H1 (cell line): ENCODE results near the gene BCKDHB. TPM values are rescaled to one million over a fixed set of nuclear protein-coding genes. Genes with fewer than 3 reads are reported as not detected.

Experiments
- CTCF ChIA-PET: fragments of 300-600 bp; sonication (Branson Sonifier 250); formaldehyde crosslinking; loops from one replicate; lab custom pipeline; 2021; ENCODE audit not compliant: partially characterized antibody; lab: Charles Lee
- POLR2A ChIA-PET: fragments of 300-600 bp; sonication (Branson Sonifier 250); formaldehyde crosslinking; loops from one replicate; lab custom pipeline; 2021; ENCODE audit warnings: inconsistent platforms; ENCODE audit not compliant: partially characterized antibody; lab: Charles Lee
- DNase-seq, 2 experiments: peaks; one replicate each; pipeline versions ENCODE4 v3.0.0 to v3.0.0-alpha.2; 2010 to 2022; ENCODE audit warnings: low spot score in 2 of 2, low read depth in 1 of 2, mixed read lengths in 1 of 2
- FAIRE-seq: peaks from 2 replicates; lab custom pipeline; 2011; peaks lifted over from hg19 to GRCh38; lab: Jason Lieb, UNC
- H2AFZ ChIP-seq: 2 replicates; pipeline ENCODE4 v1.8.1; 2012; ENCODE audit warnings: low read length, inconsistent platforms
- H2AK5ac ChIP-seq: 2 replicates; pipeline ENCODE4 v1.6.1; 2013; ENCODE audit warnings: low read depth, low read length
- H2BK120ac ChIP-seq: replicated peaks from 2 replicates; pipeline ENCODE3; 2013; ENCODE audit warnings: low read depth, low read length, inconsistent platforms
- H2BK12ac ChIP-seq: 2 replicates; pipeline ENCODE4 v1.6.1; 2013; ENCODE audit warnings: low read depth, low read length
- H2BK15ac ChIP-seq: 2 replicates; pipeline ENCODE4 v1.6.1; 2013; ENCODE audit warnings: low read length
- H2BK20ac ChIP-seq: 2 replicates; pipeline ENCODE4 v1.6.1; 2013; ENCODE audit warnings: low read length
- H2BK5ac ChIP-seq: 2 replicates; pipeline ENCODE4 v1.6.1; 2013; ENCODE audit warnings: low read depth, low read length
- H3K14ac ChIP-seq: 2 replicates; pipeline ENCODE4 v1.6.1; 2013; ENCODE audit warnings: inconsistent platforms; ENCODE audit not compliant: insufficient read length
- H3K18ac ChIP-seq: 2 replicates; pipeline ENCODE4 v1.6.1; 2013; ENCODE audit warnings: low read length; ENCODE audit errors: extremely low read depth
- H3K23ac ChIP-seq: 2 replicates; pipeline ENCODE4 v1.6.1; 2013; ENCODE audit warnings: inconsistent platforms; ENCODE audit not compliant: insufficient read length
- H3K23me2 ChIP-seq: 2 replicates; pipeline ENCODE4 v1.6.1; 2013; ENCODE audit warnings: low read depth, low read length
- H3K27ac ChIP-seq: 2 replicates; pipeline ENCODE4 v1.6.1; 2011; ENCODE audit warnings: low read depth, low read length, inconsistent platforms
- H3K27me3 ChIP-seq, 4 experiments: replicated peaks in 1 of 4; 1 replicate in 1 of 4; 2 replicates in 3 of 4; pipeline versions ENCODE4 v1.6.1 to v1.8.1; 2011 to 2013; ENCODE audit warnings: low read length in 3 of 4, mild to moderate bottlenecking in 3 of 4, inconsistent platforms in 2 of 4, mixed read lengths in 2 of 4, moderate library complexity in 1 of 4; ENCODE audit not compliant: control insufficient read depth in 3 of 4, insufficient read depth in 3 of 4; ENCODE audit errors: extremely low read depth in 1 of 4
- H3K36me3 ChIP-seq, 4 experiments: 2 replicates each; pipeline versions ENCODE4 v1.6.1 to v1.8.1; 2011 to 2013; ENCODE audit warnings: mild to moderate bottlenecking in 4 of 4, low read length in 3 of 4, moderate library complexity in 2 of 4, control low read depth in 1 of 4, inconsistent platforms in 1 of 4; ENCODE audit not compliant: insufficient read depth in 4 of 4, control insufficient read depth in 2 of 4
- H3K4ac ChIP-seq: replicated peaks from 2 replicates; pipeline ENCODE3; 2013; ENCODE audit warnings: low read length, low read depth, mixed read lengths, inconsistent platforms; ENCODE audit not compliant: insufficient read length
- H3K4me1 ChIP-seq, 4 experiments: replicated peaks in 1 of 4; 1 replicate in 1 of 4; 2 replicates in 3 of 4; pipeline versions ENCODE4 v1.6.1 to v1.8.1; 2011 to 2013; ENCODE audit warnings: low read length in 3 of 4, inconsistent platforms in 2 of 4, mixed read lengths in 1 of 4; ENCODE audit not compliant: insufficient read depth in 4 of 4, control insufficient read depth in 3 of 4
- H3K4me2 ChIP-seq, 2 experiments: 2 replicates each; pipeline versions ENCODE4 v1.6.1 to v1.8.1; 2011 to 2013; ENCODE audit warnings: low read depth in 2 of 2, low read length in 2 of 2, control low read depth in 1 of 2, inconsistent platforms in 1 of 2, mild to moderate bottlenecking in 1 of 2; ENCODE audit not compliant: insufficient read depth in 1 of 2
- H3K4me3 ChIP-seq, 4 experiments: fragments of 200-600, 300-600 bp in 1 of 4; sonication (generic), shearing (Covaris generic), sonication (Bioruptor Twin) in 1 of 4; 2 replicates each; pipeline versions ENCODE4 v1.5.1 to v1.8.1; 2011 to 2016; ENCODE audit warnings: low read length in 4 of 4, low read depth in 3 of 4, control low read depth in 2 of 4, inconsistent platforms in 2 of 4, mild to moderate bottlenecking in 2 of 4, mixed read lengths in 1 of 4, moderate library complexity in 1 of 4; ENCODE audit not compliant: insufficient read depth in 2 of 4; ENCODE audit errors: extremely low read depth in 1 of 4
- H3K56ac ChIP-seq: replicated peaks from 2 replicates; pipeline ENCODE3; 2013; ENCODE audit warnings: low read depth, mild to moderate bottlenecking, mixed read lengths, low read length, inconsistent platforms; ENCODE audit not compliant: insufficient read length
- H3K79me1 ChIP-seq: 2 replicates; pipeline ENCODE4 v1.6.1; 2013; ENCODE audit warnings: low read depth, low read length, control low read depth
- H3K79me2 ChIP-seq, 2 experiments: 2 replicates each; pipeline versions ENCODE4 v1.6.1 to v1.8.1; 2012 to 2013; ENCODE audit warnings: low read length in 2 of 2, mild to moderate bottlenecking in 2 of 2, inconsistent platforms in 1 of 2; ENCODE audit not compliant: insufficient read depth in 2 of 2, control insufficient read depth in 1 of 2
- H3K9ac ChIP-seq, 4 experiments: replicated peaks in 1 of 4; 1 replicate in 1 of 4; 2 replicates in 3 of 4; pipeline versions ENCODE4 v1.6.1 to v1.8.1; 2011 to 2013; ENCODE audit warnings: low read depth in 3 of 4, low read length in 3 of 4, control low read depth in 2 of 4, mild to moderate bottlenecking in 2 of 4, moderate library complexity in 2 of 4, inconsistent platforms in 1 of 4; ENCODE audit errors: extremely low read depth in 1 of 4
- H3K9me3 ChIP-seq, 2 experiments: 2 replicates each; pipeline versions ENCODE4 v1.6.1 to v1.8.1; 2012 to 2013; ENCODE audit warnings: mild to moderate bottlenecking in 2 of 2, moderate library complexity in 2 of 2, control low read depth in 1 of 2, inconsistent platforms in 1 of 2, low read depth in 1 of 2, low read length in 1 of 2, mixed read lengths in 1 of 2; ENCODE audit not compliant: insufficient read depth in 2 of 2
- H4K20me1 ChIP-seq, 2 experiments: replicated peaks in 1 of 2; 2 replicates each; pipeline versions ENCODE3 to v1.8.1; 2011 to 2013; ENCODE audit warnings: inconsistent platforms in 2 of 2, low read length in 2 of 2, mild to moderate bottlenecking in 1 of 2; ENCODE audit not compliant: insufficient read depth in 2 of 2, control insufficient read depth in 1 of 2
- H4K5ac ChIP-seq: 2 replicates; pipeline ENCODE4 v1.6.1; 2013; ENCODE audit warnings: low read length, low read depth, mixed read lengths, inconsistent platforms; ENCODE audit not compliant: insufficient read length
- H4K8ac ChIP-seq: 2 replicates; pipeline ENCODE4 v1.8.0; 2013; ENCODE audit warnings: mild to moderate bottlenecking, moderate library complexity, low read length, inconsistent platforms; ENCODE audit not compliant: insufficient read depth; ENCODE audit errors: extremely low read depth
- H4K91ac ChIP-seq: replicated peaks from 2 replicates; pipeline ENCODE3; 2013; ENCODE audit warnings: low read length, mixed read lengths, inconsistent platforms; ENCODE audit not compliant: insufficient read length
- BACH1 ChIP-seq: IDR thresholded peaks from 2 replicates; pipeline ENCODE4 v1.6.1; 2012; ENCODE audit warnings: low read length, improper control_type of control experiment
- BCL11A ChIP-seq, 2 experiments: IDR thresholded peaks; one replicate each; pipeline ENCODE4 v1.6.1; 2011; ENCODE audit warnings: low read depth in 2 of 2, low read length in 2 of 2, mild to moderate bottlenecking in 2 of 2
- CREB1 ChIP-seq: IDR thresholded peaks from 2 replicates; pipeline ENCODE4 v1.6.1; 2012; ENCODE audit warnings: inconsistent platforms
- CTBP2 ChIP-seq: IDR thresholded peaks from 2 replicates; pipeline ENCODE4 v1.7.0; 2011; ENCODE audit warnings: borderline replicate concordance, mild to moderate bottlenecking, moderate library complexity, mixed read lengths, low read length; ENCODE audit not compliant: insufficient read depth, insufficient read length
- GABPA ChIP-seq: IDR thresholded peaks from 2 replicates; pipeline ENCODE4 v1.6.1; 2011; ENCODE audit warnings: mild to moderate bottlenecking, low read length, moderate library complexity, borderline replicate concordance; ENCODE audit not compliant: insufficient read depth
- NANOG ChIP-seq: IDR thresholded peaks from 2 replicates; pipeline ENCODE4 v1.6.1; 2011; ENCODE audit warnings: low read length, low read depth, mild to moderate bottlenecking, inconsistent platforms; ENCODE audit not compliant: insufficient read depth, poor library complexity, severe bottlenecking
- NRF1 ChIP-seq: IDR thresholded peaks from 2 replicates; pipeline ENCODE4 v1.6.1; 2011; ENCODE audit warnings: mild to moderate bottlenecking, low read depth, low read length, improper control_type of control experiment
- PHF8 ChIP-seq: fragments of 200-600 bp; sonication (generic); conservative IDR thresholded peaks from 2 replicates; pipeline ENCODE4 v1.7.1; 2012; ENCODE audit warnings: low read depth, mild to moderate bottlenecking, inconsistent platforms, low read length, moderate library complexity
- RAD21 ChIP-seq, 2 experiments: IDR thresholded peaks in 1 of 2; conservative IDR thresholded peaks in 1 of 2; 2 replicates each; pipeline ENCODE4 v1.6.1; 2011; ENCODE audit warnings: low read depth in 2 of 2, low read length in 2 of 2, improper control_type of control experiment in 1 of 2, inconsistent platforms in 1 of 2, mild to moderate bottlenecking in 1 of 2, moderate library complexity in 1 of 2
- TCF12 ChIP-seq: IDR thresholded peaks from 2 replicates; pipeline ENCODE4 v1.6.1; 2011; ENCODE audit warnings: low read depth, mild to moderate bottlenecking, low read length
- TEAD4 ChIP-seq: IDR thresholded peaks from 2 replicates; pipeline ENCODE4 v1.6.1; 2012; ENCODE audit warnings: low read depth, low read length, inconsistent platforms, mixed read lengths
- USF2 ChIP-seq: IDR thresholded peaks from 2 replicates; pipeline ENCODE4 v1.6.1; 2011; ENCODE audit warnings: low read length, improper control_type of control experiment
- WGBS, 2 experiments: shearing (Covaris generic) in 1 of 2; methylation state at CpG; one replicate each; pipeline versions ENCODE4 v1.1.6 to v1.1.7; 2013 to 2015; ENCODE audit warnings: low lambda C conversion rate in 2 of 2, mixed read lengths in 2 of 2, inconsistent platforms in 1 of 2, low coverage in 1 of 2, missing lambda C conversion rate in 1 of 2; ENCODE audit not compliant: insufficient replicate concordance in 2 of 2, insufficient coverage in 1 of 2, insufficient read length in 1 of 2; ENCODE audit errors: extremely low coverage in 1 of 2, missing lambda C conversion rate in 1 of 2; 5-methylcytosine and 5-hydroxymethylcytosine counted together
- polyA plus RNA-seq, 7 experiments: library from polyadenylated mRNA; depleted of rRNA in 3 of 7; stranded (reverse) in 5 of 7; unstranded in 2 of 7; fragments of >200 nt in 5 of 7; fragments of 200-250 nt in 2 of 7; gene quantifications; 1 replicate in 5 of 7; 2 replicates in 1 of 7; 4 replicates in 1 of 7; pipeline versions ENCODE4 v1.2.1 to v1.2.3, GENCODE V29; 2011 to 2013; ENCODE audit warnings: missing spikeins in 2 of 7, mixed read lengths in 2 of 7
- total RNA-seq: library from RNA; stranded (reverse); fragmentation: NEBNext Ultra II Directional; extraction: Animal tissue kit (Norgen Biotek cat#: 25700); gene quantifications from 2 replicates; pipeline ENCODE4 v1.2.1, GENCODE V29; 2021

Gene BCKDHB
- total and polyA plus RNA-seq, 2 of the 8 experiments (the other 6 are each of a cell fraction or from before 2014, with no cell fraction given) = 22.1 to 30.8 TPM

GRCh38 chr6:80217794-80218193 lies 111.3 kb downstream of the BCKDHB start:
- WGBS, 2 experiments = 86% methylated on average over 6 of the region's 6 CpGs; no CpG with 5 or more reads in 1 of the 2 experiments
- Histone ChIP-seq H4K5ac (no peak overlapping the region), H2BK20ac (no peak overlapping the region), H3K36me3 (no peaks in the 10 kb centered on the region; a peak in 1 of 8 replicates), H3K14ac (no peak overlapping the region), H2AFZ (no peak overlapping the region), H3K9me3 (no peaks in the 10 kb centered on the region), H3K27ac (no peak overlapping the region), H2BK12ac (no peak overlapping the region), H3K23ac (no peak overlapping the region), H3K27me3 (no peaks in the 10 kb centered on the region), H3K79me2 (no peaks in the 10 kb centered on the region), H3K4me3 (no peak overlapping the region), H3K4me1 (no peaks in the 10 kb centered on the region; a peak in 1 of 7 replicates), H2BK15ac (no peak overlapping the region), H4K20me1 (no peaks in the 10 kb centered on the region), H3K23me2 (no peaks in the 10 kb centered on the region), H3K56ac (no peak overlapping the region), H3K4ac (no peak overlapping the region), H2AK5ac (no peak overlapping the region), H3K18ac (no peak overlapping the region), H3K4me2 (no peak overlapping the region), H3K9ac (no peak overlapping the region), H4K91ac (no peak overlapping the region), H2BK5ac (no peak overlapping the region), H4K8ac (no peak overlapping the region), H2BK120ac (no peak overlapping the region), H3K79me1 (no peaks in the 10 kb centered on the region)
- DNase-seq (no peak), FAIRE-seq (no peak)
- ChIA-PET POLR2A (no interaction called here), CTCF (interaction anchor here (0.8 kb wide), 1 partner anchor 362 kb away, joined by 3 read pairs; no protein-coding TSS in a partner anchor)
- TF ChIP-seq BACH1 = no peak
- no peak for TF ChIP-seq NRF1
- no peak for TF ChIP-seq RAD21 (IDR thresholded peaks at IDR 0.05 in 1 of 2, conservative IDR thresholded peaks at IDR 0.05 in 1 of 2; ENCODE audit: low read depth in 2 of 2, low read length in 2 of 2)
- TF ChIP-seq TEAD4 = no peak
- no peak for TF ChIP-seq CREB1
- no peak for TF ChIP-seq GABPA
- TF ChIP-seq PHF8 = no peak
- no peak for TF ChIP-seq TCF12
- TF ChIP-seq NANOG = no peak
- no peak for TF ChIP-seq BCL11A (IDR thresholded peaks at IDR 0.05; ENCODE audit: low read depth in 2 of 2, low read length in 2 of 2)
- TF ChIP-seq USF2 = no peak
- TF ChIP-seq CTBP2 = no peak
